GM18508 (cell line): ENCODE results near the gene NELFE.
"Not testable (repeated sequence)": the region's sequence is repeated elsewhere in the genome, so short reads cannot be mapped to it uniquely, and the experiment has no call there.

Experiments
- ATAC-seq: cut with Tn5 transposase; IDR thresholded peaks from one replicate; pipeline ENCODE4 v1.9.1; 2021; ENCODE audit warnings: moderate number of reproducible peaks; ENCODE audit not compliant: insufficient read depth, unreplicated experiment

The NELFE gene

GRCh38 chr6:31958741-31959739 is at the start of gene NELFE, which contains the start of gene SKIC2:
NELFE (minus strand) TSS chr6:31958971; CDS start chr6:31958446, 525 bp downstream.
SKIC2 (plus strand) TSS chr6:31959175; CDS start chr6:31959193, 18 bp downstream.
- peak; percentile 83 for ATAC-seq

- not testable (repeated sequence) for ATAC-seq
Observed at GRCh38 chr6:32008037-32008436, 49.3 kb upstream of the NELFE start.

GRCh38 chr6:32007086-32007485 is 48.3 kb upstream of the NELFE start:
- ATAC-seq: not testable (repeated sequence)

- ATAC-seq: not testable (repeated sequence)
Observed at GRCh38 chr6:32005991-32006529, 47.3 kb upstream of the NELFE start.

- ATAC-seq: not testable (repeated sequence)
Observed at GRCh38 chr6:32005538-32005880, 46.7 kb upstream of the NELFE start.

GRCh38 chr6:32004864-32005537 is 46.2 kb upstream of the NELFE start:
- ATAC-seq: not testable (repeated sequence)

GRCh38 chr6:32004393-32004792 is 45.6 kb upstream of the NELFE start:
- not testable (repeated sequence) for ATAC-seq

- ATAC-seq: not testable (repeated sequence)
Observed at GRCh38 chr6:32003301-32003700, 44.5 kb upstream of the NELFE start.

- ATAC-seq: not testable (repeated sequence)
Observed at GRCh38 chr6:32002546-32003268, 43.9 kb upstream of the NELFE start.

- ATAC-seq: not testable (repeated sequence)
Observed at GRCh38 chr6:31996385-31996784, 37.6 kb upstream of the NELFE start.

GRCh38 chr6:31994421-31994820 is 35.6 kb upstream of the NELFE start:
- ATAC-seq: not testable (repeated sequence)

GRCh38 chr6:31989363-31989762 is 30.6 kb upstream of the NELFE start:
- not testable (repeated sequence) for ATAC-seq

GRCh38 chr6:31981744-31982143 is 23.0 kb upstream of the NELFE start, which contains the start of gene C4A:
C4A (plus strand) TSS chr6:31982057; CDS start chr6:31982108, 51 bp downstream.
- not testable (repeated sequence) for ATAC-seq

GRCh38 chr6:31980998-31981397 is 22.2 kb upstream of the NELFE start:
- not testable (repeated sequence) for ATAC-seq

- ATAC-seq: not testable (repeated sequence)
Observed at GRCh38 chr6:31980195-31980876, 21.6 kb upstream of the NELFE start.

GRCh38 chr6:31979238-31979898 is 20.6 kb upstream of the NELFE start:
- ATAC-seq: no peak

- no peak for ATAC-seq
Observed at GRCh38 chr6:31978831-31979230, 20.1 kb upstream of the NELFE start.

GRCh38 chr6:31977816-31978431 is 19.2 kb upstream of the NELFE start:
- no peak for ATAC-seq
